NCI-H345 (cell line): Measurements from ENCODE around the gene COMT.

ENCODE experiments used
- DNase-seq: peaks from one replicate; lab custom pipeline; 2025; lab: John Stamatoyannopoulos, UW

COMT gene

DNA sequence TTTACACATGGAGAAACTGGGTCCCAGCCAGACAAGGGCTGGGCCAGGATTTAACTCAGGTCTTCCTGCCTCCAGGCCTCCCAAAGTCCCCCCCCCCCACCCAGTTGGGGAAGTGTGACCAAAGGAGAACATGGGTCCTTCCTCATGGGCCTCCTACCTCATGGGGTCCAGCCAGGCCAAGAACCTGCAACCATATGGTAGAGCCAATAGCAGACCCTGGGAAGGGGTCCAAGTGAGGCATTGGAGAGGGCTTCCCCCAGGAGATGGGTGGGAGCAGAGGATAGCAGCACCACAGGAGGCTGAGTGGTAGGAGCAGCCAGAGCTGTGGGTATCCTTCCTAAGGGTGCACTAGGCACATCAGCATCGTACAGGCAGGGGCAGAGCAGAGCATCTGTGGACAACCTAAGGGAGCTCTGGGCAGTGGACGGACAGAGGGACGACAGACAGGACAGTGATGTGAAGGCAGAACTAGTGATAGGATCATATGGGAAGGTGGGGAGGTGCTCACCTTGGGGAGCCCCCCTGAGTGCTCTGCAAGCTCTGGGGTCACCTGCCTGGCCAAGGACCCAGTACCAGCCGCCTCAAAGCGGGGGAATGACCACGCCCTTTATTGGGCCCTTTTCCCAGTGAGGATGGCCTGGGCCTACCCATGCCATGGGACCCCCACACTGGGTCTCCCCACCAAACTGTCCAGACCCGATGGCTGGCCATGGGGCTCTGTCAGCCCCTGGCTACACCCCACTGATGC is 70.6 kb downstream of the COMT start:
- no peak for DNase-seq

DNA sequence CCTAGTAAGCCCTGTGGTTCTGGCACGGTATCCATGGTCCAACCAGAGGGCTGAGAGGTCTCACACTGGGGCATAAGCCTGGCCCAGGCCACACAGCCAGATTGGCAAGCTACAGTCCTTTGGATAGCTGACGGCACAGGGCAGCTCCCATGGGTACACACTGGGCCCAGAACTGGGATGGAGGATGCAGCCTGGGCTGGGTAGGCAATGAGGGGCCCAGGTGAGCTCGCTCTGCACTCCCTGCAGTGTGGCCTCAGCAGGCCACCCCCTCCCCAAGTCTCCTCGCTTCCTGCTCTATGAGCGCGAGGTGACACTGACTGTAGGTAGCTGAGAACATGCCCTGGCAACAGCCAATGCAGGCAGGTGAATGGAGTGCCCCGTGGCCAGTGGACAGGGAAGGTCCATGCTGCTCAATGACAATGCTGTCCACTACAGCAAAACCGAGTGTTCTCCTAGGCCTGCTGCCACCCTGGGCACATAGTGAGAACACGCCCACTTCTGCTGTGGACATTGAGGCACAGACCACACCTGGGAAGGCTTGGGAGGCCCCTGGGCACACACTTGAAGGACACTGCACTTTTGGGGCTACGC is 71.3 kb downstream of the COMT start:
- DNase-seq, result no peak

GRCh38 chr22:20013382-20013871 is 71.9 kb downstream of the COMT start:
- peak; percentile 23 for DNase-seq

GRCh38 chr22:20014526-20015186 is 73.1 kb downstream of the COMT start:
- no peak for DNase-seq

- no peak for DNase-seq
These were observed 73.6 kb downstream of the COMT start for GRCh38 chr22:20015187-20015625.

DNA sequence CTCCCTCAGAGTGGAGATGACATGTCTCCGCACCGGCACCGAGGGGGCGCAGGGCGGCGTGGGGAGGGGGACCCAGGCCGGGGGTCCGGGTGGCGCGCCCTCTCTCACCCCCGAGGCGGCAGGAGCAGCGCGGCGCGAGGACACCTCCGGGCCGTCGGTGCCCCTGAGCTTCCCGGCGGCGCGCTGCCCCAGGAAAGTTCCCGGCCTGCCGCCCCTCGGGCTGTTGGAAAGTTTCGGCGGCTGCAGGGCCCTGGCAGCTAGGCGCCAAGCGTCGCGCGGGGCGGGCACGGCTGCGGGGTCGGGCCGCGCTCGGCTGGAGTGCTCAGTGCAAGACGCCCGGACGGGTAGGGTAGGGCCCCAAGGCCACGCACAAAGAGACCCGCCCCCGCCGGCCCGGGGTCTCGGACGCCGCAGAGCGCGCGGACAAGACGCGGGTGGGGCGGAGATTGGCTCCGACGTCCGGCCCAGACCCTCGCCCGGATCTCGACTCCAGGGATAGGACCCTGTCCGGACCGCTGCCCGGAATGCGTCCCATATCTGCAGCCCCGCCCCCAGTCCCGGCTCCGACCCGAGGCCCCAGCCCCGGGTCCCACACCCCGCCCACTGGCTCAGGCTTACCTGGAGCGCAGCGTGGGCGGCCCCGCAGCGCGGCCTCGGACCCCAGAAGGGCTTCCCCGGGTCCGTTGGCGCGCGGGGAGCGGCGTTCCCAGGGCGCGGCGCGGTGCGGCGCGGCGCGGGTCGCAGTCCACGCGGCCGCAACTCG is 74.6 kb downstream of the COMT start:
- no peak for DNase-seq

DNA sequence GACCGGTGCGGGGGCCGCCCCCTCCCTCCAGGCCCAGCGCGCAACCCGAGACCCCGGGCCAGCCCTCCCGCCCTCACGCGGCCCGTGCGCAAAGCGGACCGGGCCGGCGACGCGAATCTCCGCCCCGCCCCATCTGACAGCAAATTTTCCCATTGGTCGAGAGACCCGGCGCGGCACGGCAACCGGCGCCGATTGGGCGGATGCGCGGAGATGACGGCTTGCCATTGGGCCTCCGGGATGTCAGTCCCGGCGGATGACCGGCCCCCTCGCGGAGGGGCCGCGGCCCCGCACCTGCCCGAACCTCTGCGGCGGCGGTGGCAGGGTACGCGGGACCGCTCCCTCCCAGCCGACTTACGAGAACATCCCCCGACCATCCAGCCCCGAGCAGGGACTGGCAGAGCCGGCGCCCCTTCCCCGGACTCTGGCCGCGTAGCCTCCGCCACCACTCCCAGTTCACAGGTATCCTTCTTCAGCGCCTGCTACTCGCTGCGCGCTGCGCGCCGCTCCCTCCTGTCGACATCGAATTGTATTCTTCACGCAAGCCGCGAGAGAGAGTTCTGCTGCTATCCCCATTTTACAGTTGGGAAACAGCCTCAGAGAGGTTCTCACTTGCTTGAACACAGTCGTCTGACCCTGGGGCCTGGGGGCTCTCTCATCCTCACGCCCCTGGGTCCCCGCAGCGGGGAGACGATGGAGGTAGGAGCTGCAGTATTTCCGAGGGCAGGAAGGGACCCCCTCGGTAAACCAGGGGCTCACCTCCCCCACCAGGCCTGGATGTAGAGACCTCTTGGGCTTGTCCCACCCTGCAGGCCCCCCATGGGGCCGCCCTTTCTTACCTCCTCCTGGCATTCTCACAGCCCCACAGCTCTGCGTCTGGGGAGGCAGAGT is 75.4 kb downstream of the COMT start, which contains the start of gene ARVCF:
TSS of gene ARVCF (minus strand) at position 90 of the 888 bp plus-strand sequence. CDS start 26,029 bp downstream, outside the sequence.
- DNase-seq, result peak; percentile 86

- no peak for DNase-seq
These were observed 76.0 kb downstream of the COMT start for GRCh38 chr22:20017622-20017958.

GRCh38 chr22:20018001-20018400 is 76.4 kb downstream of the COMT start:
- DNase-seq, result no peak
